Peyer's patch (tissue), 4 donors: ENCODE data around the gene GDAP2.

Experiments used
- POLR2A ChIP-seq, 2 donors: fragments of 450-650 bp; IDR thresholded peaks; one replicate each; pipeline ENCODE4 v1.5.1; 2017; ENCODE audit warnings: antibody characterized with exemption in 2 of 2, mild to moderate bottlenecking in 2 of 2, moderate library complexity in 2 of 2
- TF ChIP-seq, protein P1 (sequence below), 6 experiments: fragments of 450-650 bp in 4 of 6; fragments of 200-600 bp in 2 of 6; sonication (generic) in 1 of 6; IDR thresholded peaks; one replicate each; pipeline ENCODE4 v1.5.1; 2017 to 2019; ENCODE audit warnings: antibody characterized with exemption in 6 of 6, mild to moderate bottlenecking in 3 of 6, moderate library complexity in 1 of 6

DNA sequence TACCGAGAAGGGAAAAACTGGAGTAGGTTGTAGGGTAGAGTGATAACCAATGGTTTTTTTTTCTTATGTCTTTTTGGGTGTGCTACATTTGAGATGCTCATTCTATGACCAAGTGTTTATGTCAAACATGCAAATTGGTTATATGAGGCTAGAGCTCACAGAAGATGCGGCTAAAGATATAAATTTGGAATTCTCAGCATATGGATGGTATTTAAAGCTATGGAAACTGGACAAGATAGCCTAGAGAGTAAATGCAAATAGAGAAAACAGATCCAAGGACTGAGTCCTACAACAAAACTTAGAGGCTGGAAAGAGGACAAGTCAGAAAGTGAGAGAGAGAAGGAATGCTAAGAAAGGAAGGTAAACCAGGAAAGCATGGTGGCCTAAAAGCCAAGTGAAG lies 7.4 kb downstream of the GDAP2 start:
- TF ChIP-seq, protein P1, sequence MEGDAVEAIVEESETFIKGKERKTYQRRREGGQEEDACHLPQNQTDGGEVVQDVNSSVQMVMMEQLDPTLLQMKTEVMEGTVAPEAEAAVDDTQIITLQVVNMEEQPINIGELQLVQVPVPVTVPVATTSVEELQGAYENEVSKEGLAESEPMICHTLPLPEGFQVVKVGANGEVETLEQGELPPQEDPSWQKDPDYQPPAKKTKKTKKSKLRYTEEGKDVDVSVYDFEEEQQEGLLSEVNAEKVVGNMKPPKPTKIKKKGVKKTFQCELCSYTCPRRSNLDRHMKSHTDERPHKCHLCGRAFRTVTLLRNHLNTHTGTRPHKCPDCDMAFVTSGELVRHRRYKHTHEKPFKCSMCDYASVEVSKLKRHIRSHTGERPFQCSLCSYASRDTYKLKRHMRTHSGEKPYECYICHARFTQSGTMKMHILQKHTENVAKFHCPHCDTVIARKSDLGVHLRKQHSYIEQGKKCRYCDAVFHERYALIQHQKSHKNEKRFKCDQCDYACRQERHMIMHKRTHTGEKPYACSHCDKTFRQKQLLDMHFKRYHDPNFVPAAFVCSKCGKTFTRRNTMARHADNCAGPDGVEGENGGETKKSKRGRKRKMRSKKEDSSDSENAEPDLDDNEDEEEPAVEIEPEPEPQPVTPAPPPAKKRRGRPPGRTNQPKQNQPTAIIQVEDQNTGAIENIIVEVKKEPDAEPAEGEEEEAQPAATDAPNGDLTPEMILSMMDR (IDR thresholded peaks at IDR 0.05): no peak
- no peak for TF ChIP-seq POLR2A (IDR thresholded peaks at IDR 0.05)
